ENCODE measurements around the gene PHEX. TPM values are rescaled to one million over a fixed set of nuclear protein-coding genes. Genes with fewer than 3 reads are reported as not detected.

PHEX gene
- total RNA-seq, 2 donors from 2014 or later = not detected

- Histone ChIP-seq H3K27me3 (no peaks in the 10 kb centered on the region), H3K4me1 (peaks cover 7% of the 10 kb centered on the region), H3K36me3 (replicated peaks in 1 of 2; ENCODE audit: insufficient read depth in 1 of 2, low read depth in 2 of 2) (no peaks in the 10 kb centered on the region), H3K9me3 (no peaks in the 10 kb centered on the region), H3K4me3 (no peak overlapping the region), H3K27ac (peak overlapping the region in 2 of 4 donors; percentile 65 to 74)
- intact Hi-C loops (cut with DNase I) = no loop called here
- no peak for DNase-seq
- no peak for TF ChIP-seq POLR2A (IDR thresholded peaks at IDR 0.05)
- TF ChIP-seq CTCF (IDR thresholded peaks at IDR 0.05) = no peak
- WGBS, 2 donors = 87 to 100% methylated on average over 2 to 5 of the region's 5 CpGs
- ATAC-seq = no peak
Measured at GRCh38 chrX:22136711-22137110, 104.6 kb downstream of the PHEX start.

- Histone ChIP-seq H3K4me3 (no peak overlapping the region), H3K27ac (no peak overlapping the region), H3K36me3 (replicated peaks in 1 of 2; ENCODE audit: insufficient read depth in 1 of 2, low read depth in 2 of 2) (no peaks in the 10 kb centered on the region), H3K27me3 (no peaks in the 10 kb centered on the region), H3K4me1 (peaks cover 7% of the 10 kb centered on the region), H3K9me3 (no peaks in the 10 kb centered on the region)
- DNase-seq = no peak
- intact Hi-C loops (cut with DNase I) = no loop called here
- TF ChIP-seq CTCF (IDR thresholded peaks at IDR 0.05) (no peak), POLR2A (IDR thresholded peaks at IDR 0.05) (no peak)
- WGBS, 2 donors = 90% methylated on average over 1 of the region's 1 CpG; no CpG with 5 or more reads in 1 of the 2 donors
- ATAC-seq = no peak
Measured at GRCh38 chrX:22139822-22140221, 107.7 kb downstream of the PHEX start.

- intact Hi-C loops (cut with DNase I) = no loop called here
- no peaks in the 10 kb centered on the region for H3K27me3 ChIP-seq
- H3K9me3 ChIP-seq = no peaks in the 10 kb centered on the region
- no peak overlapping the region for H3K27ac ChIP-seq
- WGBS, 2 donors = 79 to 91% methylated on average over 2 to 3 of the region's 4 CpGs
- H3K36me3 ChIP-seq (replicated peaks in 1 of 2; ENCODE audit: insufficient read depth in 1 of 2, low read depth in 2 of 2) = no peaks in the 10 kb centered on the region
- peaks cover 5% of the 10 kb centered on the region for H3K4me1 ChIP-seq
- ATAC-seq = no peak
- TF ChIP-seq POLR2A (IDR thresholded peaks at IDR 0.05) (no peak), CTCF (IDR thresholded peaks at IDR 0.05) (no peak)
- DNase-seq = no peak
- no peak overlapping the region for H3K4me3 ChIP-seq
Measured at GRCh38 chrX:22141047-22141730, 109.1 kb downstream of the PHEX start.

- Histone ChIP-seq H3K9me3 (no peaks in the 10 kb centered on the region), H3K36me3 (replicated peaks in 1 of 2; ENCODE audit: insufficient read depth in 1 of 2, low read depth in 2 of 2) (no peaks in the 10 kb centered on the region), H3K27me3 (no peaks in the 10 kb centered on the region), H3K4me1 (no peaks in the 10 kb centered on the region), H3K4me3 (no peak overlapping the region), H3K27ac (no peak overlapping the region)
- ATAC-seq = no peak
- intact Hi-C loops (cut with DNase I) = no loop called here
- no peak for DNase-seq
- WGBS, 2 donors = 55 to 78% methylated on average over 1 of the region's 1 CpG
- no peak for TF ChIP-seq POLR2A (IDR thresholded peaks at IDR 0.05)
- TF ChIP-seq CTCF (IDR thresholded peaks at IDR 0.05) = no peak
Measured at GRCh38 chrX:22147214-22147613, 115.1 kb downstream of the PHEX start.

- H3K4me1 ChIP-seq = no peaks in the 10 kb centered on the region
- intact Hi-C loops (cut with DNase I) = no loop called here
- H3K4me3 ChIP-seq = no peak overlapping the region
- H3K36me3 ChIP-seq (replicated peaks in 1 of 2; ENCODE audit: insufficient read depth in 1 of 2, low read depth in 2 of 2) = no peaks in the 10 kb centered on the region
- no peaks in the 10 kb centered on the region for H3K9me3 ChIP-seq
- no peak for ATAC-seq
- 76 to 85% methylated on average over 2 to 3 of the region's 3 CpGs for WGBS, 2 donors
- H3K27me3 ChIP-seq = no peaks in the 10 kb centered on the region
- no peak for DNase-seq
- no peak overlapping the region for H3K27ac ChIP-seq
- TF ChIP-seq CTCF (IDR thresholded peaks at IDR 0.05) (no peak), POLR2A (IDR thresholded peaks at IDR 0.05) (no peak)
Measured at GRCh38 chrX:22147942-22148341, 115.8 kb downstream of the PHEX start.

Data from body of pancreas (tissue), 4 donors.